HG02852 (cell line): ENCODE results near the gene TRIM36.

Source experiments
- ATAC-seq: cut with Tn5 transposase; IDR thresholded peaks from one replicate; pipeline ENCODE4 v1.9.1; 2021; ENCODE audit warnings: mild to moderate bottlenecking, moderate library complexity; ENCODE audit not compliant: unreplicated experiment

The TRIM36 gene

DNA sequence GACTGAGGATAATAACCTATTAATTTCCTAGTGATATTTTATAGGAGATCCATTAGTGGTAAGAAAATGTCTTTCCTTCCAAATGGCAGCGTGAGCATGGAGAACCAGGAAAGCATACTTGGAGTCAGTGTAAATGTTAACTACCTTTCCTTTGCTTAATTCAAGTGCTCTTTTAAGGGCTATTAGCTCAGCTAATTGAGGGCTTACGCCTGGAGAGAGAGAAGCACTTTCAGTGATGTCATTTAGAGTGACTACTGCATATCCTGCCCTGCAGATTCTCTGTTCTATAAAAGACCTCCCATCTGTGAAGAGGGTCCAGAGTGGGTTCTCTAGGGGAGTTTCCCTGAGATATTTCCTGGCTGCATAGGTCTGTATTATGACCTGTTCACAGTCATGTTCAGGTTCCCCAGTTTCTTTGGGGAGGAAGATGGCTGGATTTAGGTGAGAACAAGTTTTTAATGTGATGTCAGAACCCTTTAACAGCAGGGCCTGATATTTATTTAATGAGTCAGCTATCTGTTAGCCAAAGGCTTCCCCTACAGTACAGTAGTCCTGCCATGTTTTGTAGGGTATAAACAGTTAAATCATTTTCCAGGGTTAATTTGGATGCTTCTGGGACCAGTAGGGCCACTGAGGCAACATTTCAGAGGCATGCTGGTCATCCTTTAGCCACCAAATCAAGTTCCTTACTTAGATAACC, 89.6 kb downstream of the TRIM36 start:
- no peak for ATAC-seq
